ENCODE measurements around the gene KLF15. TPM values are rescaled to one million over a fixed set of nuclear protein-coding genes. Genes with fewer than 3 reads are reported as not detected.

The KLF15 gene
- polyA plus RNA-seq, 2 of the 4 experiments (the other 2 are of a cell fraction): not detected

GRCh38 chr3:126341755-126342150, 15.5 kb downstream of the KLF15 start:
- FAIRE-seq: no peak
- Histone ChIP-seq H3K4me1 (no peaks in the 10 kb centered on the region), H3K4me3 (no peak overlapping the region), H3K4me2 (no peak overlapping the region), H3K9me3 (no peaks in the 10 kb centered on the region), H3K27ac (no peak overlapping the region)
- ChIA-PET POLR2A (no interaction called here), CTCF (no interaction called here)
- ATAC-seq: no peak
- DNase-seq (ENCODE audit: low read depth in 1 of 2, low spot score in 1 of 2): no peak
- WGBS (ENCODE audit: missing lambda C conversion rate): 59% methylated on average over 7 of the region's 7 CpGs
- TF ChIP-seq, protein P1, sequence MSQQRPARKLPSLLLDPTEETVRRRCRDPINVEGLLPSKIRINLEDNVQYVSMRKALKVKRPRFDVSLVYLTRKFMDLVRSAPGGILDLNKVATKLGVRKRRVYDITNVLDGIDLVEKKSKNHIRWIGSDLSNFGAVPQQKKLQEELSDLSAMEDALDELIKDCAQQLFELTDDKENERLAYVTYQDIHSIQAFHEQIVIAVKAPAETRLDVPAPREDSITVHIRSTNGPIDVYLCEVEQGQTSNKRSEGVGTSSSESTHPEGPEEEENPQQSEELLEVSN (IDR thresholded peaks at IDR 0.05; ENCODE audit: borderline replicate concordance, low read depth): no peak
- no peak for TF ChIP-seq HOXB13 (CRISPR knock-in tag; IDR thresholded peaks at IDR 0.05; ENCODE audit: low read depth)
- no peak for TF ChIP-seq RCOR1 (IDR thresholded peaks at IDR 0.05; ENCODE audit: low read depth, low read length)
- no peak for TF ChIP-seq ZFP36 (IDR thresholded peaks at IDR 0.05; ENCODE audit: borderline replicate concordance, partially characterized antibody)
- no peak for TF ChIP-seq CBX8 (IDR thresholded peaks at IDR 0.05)
- no peak for TF ChIP-seq EHF (CRISPR knock-in tag; IDR thresholded peaks at IDR 0.05)
- TF ChIP-seq KDM5A (IDR thresholded peaks at IDR 0.05): no peak
- TF ChIP-seq FOSL2 (IDR thresholded peaks at IDR 0.05): no peak
- TF ChIP-seq FOSL2 (CRISPR knock-in tag; IDR thresholded peaks at IDR 0.05): no peak
- no peak for TF ChIP-seq MAFK (IDR thresholded peaks at IDR 0.05; ENCODE audit: partially characterized antibody)
- TF ChIP-seq, protein P2, sequence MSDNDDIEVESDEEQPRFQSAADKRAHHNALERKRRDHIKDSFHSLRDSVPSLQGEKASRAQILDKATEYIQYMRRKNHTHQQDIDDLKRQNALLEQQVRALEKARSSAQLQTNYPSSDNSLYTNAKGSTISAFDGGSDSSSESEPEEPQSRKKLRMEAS (IDR thresholded peaks at IDR 0.05): no peak
- TF ChIP-seq FOSB (CRISPR knock-in tag; IDR thresholded peaks at IDR 0.05): no peak
- no peak for TF ChIP-seq EP300 (IDR thresholded peaks at IDR 0.05)
- TF ChIP-seq BHLHE40 (IDR thresholded peaks at IDR 0.05; ENCODE audit: low read depth, low read length): no peak
- TF ChIP-seq CBX2 (IDR thresholded peaks at IDR 0.05; ENCODE audit: borderline replicate concordance, low read depth): no peak
- no peak for TF ChIP-seq NR3C1 (IDR thresholded peaks at IDR 0.05)
- TF ChIP-seq, protein P3, sequence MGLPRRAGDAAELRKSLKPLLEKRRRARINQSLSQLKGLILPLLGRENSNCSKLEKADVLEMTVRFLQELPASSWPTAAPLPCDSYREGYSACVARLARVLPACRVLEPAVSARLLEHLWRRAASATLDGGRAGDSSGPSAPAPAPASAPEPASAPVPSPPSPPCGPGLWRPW (IDR thresholded peaks at IDR 0.05): no peak

DNA sequence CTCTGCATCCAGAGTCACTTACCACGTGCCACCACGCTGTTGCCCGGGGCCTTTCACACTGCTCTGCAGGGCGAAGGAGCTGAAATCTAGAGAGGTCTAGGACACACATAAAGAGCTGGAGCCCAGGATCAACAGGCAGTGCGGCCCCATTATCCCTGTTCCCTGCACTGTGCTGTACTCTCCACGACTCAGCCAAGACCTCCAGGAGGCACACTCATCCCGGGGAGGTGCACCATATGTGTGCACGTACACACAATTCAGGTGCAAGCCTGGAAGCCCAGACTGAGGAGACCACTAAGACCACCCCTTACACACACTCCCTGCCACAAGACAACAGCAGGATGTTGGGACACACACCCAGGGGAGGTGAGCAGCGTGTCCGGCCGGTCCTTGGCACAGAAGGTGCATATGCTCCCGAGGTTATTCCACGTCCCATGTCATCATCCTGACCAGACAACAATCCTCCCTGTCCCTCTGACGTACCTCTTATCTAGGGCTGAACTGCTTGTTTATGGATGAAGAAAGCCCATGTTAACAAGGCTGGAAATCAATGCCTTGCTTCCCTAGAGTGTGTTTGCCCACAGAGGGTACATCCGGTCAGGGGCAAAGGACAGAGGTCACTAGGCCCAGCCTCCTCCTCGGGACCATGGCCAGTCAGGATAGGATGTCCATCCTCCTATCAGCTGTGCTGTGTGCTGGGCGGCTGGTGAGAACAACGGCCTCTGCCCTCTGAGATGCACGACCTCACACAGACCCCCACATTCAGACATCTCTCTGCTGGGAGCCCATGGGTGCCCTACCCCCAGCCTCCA, 16.1 kb downstream of the KLF15 start:
- TF ChIP-seq, protein P4, sequence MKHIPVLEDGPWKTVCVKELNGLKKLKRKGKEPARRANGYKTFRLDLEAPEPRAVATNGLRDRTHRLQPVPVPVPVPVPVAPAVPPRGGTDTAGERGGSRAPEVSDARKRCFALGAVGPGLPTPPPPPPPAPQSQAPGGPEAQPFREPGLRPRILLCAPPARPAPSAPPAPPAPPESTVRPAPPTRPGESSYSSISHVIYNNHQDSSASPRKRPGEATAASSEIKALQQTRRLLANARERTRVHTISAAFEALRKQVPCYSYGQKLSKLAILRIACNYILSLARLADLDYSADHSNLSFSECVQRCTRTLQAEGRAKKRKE (CRISPR knock-in tag; IDR thresholded peaks at IDR 0.05; ENCODE audit: low read depth): no peak
- TF ChIP-seq EHF (CRISPR knock-in tag; IDR thresholded peaks at IDR 0.05) (no peak), NR3C1 (IDR thresholded peaks at IDR 0.05) (no peak), TP53 (CRISPR knock-in tag; IDR thresholded peaks at IDR 0.05) (no peak)
- TF ChIP-seq, protein P5, sequence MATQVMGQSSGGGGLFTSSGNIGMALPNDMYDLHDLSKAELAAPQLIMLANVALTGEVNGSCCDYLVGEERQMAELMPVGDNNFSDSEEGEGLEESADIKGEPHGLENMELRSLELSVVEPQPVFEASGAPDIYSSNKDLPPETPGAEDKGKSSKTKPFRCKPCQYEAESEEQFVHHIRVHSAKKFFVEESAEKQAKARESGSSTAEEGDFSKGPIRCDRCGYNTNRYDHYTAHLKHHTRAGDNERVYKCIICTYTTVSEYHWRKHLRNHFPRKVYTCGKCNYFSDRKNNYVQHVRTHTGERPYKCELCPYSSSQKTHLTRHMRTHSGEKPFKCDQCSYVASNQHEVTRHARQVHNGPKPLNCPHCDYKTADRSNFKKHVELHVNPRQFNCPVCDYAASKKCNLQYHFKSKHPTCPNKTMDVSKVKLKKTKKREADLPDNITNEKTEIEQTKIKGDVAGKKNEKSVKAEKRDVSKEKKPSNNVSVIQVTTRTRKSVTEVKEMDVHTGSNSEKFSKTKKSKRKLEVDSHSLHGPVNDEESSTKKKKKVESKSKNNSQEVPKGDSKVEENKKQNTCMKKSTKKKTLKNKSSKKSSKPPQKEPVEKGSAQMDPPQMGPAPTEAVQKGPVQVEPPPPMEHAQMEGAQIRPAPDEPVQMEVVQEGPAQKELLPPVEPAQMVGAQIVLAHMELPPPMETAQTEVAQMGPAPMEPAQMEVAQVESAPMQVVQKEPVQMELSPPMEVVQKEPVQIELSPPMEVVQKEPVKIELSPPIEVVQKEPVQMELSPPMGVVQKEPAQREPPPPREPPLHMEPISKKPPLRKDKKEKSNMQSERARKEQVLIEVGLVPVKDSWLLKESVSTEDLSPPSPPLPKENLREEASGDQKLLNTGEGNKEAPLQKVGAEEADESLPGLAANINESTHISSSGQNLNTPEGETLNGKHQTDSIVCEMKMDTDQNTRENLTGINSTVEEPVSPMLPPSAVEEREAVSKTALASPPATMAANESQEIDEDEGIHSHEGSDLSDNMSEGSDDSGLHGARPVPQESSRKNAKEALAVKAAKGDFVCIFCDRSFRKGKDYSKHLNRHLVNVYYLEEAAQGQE (IDR thresholded peaks at IDR 0.05): no peak
- ChIA-PET POLR2A (no interaction called here), CTCF (no interaction called here)
- 67% methylated on average over 12 of the region's 19 CpGs for WGBS (ENCODE audit: missing lambda C conversion rate)
- FAIRE-seq (no peak), DNase-seq (ENCODE audit: low read depth in 1 of 2, low spot score in 1 of 2) (no peak), ATAC-seq (no peak)
- H3K4me1 ChIP-seq: no peaks in the 10 kb centered on the region
- no peak overlapping the region for H3K27ac ChIP-seq
- no peaks in the 10 kb centered on the region for H3K9me3 ChIP-seq
- H3K4me2 ChIP-seq: no peak overlapping the region
- no peak overlapping the region for H3K4me3 ChIP-seq
